Measurements from ENCODE around the gene MYOC.
"Not testable (repeated sequence)": the region's sequence is repeated elsewhere in the genome, so short reads cannot be mapped to it uniquely, and the experiment has no call there.

Gene MYOC

DNA sequence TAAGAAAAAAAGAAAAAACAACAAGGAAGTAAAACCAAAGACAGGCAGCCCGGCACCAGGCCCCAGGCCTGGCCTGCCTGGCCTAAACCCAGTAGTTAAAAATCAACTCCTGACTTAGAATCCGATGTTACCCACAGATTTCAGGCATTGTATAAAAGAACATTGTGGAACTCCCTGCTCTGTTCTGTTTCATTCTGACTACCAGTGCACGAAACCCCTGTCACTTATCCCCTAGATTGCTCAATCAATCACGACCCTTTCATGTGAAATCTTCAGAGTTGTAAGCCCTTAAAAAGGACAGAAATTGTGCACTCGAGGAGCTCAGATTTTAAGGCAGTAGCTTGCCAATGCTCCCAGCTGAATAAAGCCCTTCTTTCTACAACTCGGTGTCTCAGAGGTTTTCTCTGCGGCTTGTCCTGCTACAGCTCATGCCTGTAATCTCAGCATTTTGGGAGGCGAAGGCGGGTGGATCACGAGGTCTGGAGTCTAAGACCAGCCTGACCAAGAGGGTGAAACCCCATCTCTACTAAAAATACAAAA is 46.0 kb downstream of the MYOC start:
- no peak for DNase-seq (ENCODE audit: low read depth)

DNA sequence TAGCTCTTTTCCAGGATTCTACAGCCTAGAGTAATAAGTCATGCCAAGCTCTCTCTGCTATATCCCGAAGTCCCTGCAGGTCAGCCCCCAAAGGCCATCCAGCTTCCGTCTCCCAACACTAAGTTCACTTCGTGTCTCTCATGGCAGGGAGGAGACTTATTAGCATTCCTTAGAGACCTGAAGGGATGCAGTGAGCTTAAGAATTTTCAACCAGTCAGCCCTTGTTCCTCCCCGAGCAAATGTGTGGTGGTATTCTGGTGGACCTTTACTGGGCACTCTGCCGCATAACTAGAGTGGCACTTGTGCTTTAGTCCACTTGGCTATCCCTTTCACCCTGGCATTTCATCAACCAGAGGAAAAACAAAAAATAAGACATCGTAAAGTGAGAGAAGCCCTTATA is 49.4 kb downstream of the MYOC start:
- not testable (repeated sequence) for DNase-seq (ENCODE audit: low read depth)

DNA sequence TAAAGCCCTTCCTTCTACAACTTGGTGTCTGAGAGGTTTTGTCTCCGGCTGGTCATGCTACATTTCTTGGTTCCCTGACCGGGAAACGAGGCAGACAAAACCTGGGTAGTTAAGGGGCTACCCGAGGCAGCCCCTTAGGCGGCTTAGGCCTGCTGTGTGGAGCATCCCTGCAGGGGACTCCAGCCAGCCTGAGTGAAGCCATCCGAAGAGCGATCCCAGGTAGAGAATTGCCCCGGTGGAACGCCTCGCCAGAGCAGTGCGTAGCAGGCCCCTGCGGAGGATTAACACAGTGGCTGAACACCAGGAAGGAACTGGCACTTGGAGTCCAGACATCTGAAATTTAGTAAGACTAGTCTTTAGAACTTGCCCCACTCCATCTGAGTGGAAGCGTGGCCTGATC is 51.6 kb downstream of the MYOC start:
- no peak for DNase-seq (ENCODE audit: low read depth)

DNA sequence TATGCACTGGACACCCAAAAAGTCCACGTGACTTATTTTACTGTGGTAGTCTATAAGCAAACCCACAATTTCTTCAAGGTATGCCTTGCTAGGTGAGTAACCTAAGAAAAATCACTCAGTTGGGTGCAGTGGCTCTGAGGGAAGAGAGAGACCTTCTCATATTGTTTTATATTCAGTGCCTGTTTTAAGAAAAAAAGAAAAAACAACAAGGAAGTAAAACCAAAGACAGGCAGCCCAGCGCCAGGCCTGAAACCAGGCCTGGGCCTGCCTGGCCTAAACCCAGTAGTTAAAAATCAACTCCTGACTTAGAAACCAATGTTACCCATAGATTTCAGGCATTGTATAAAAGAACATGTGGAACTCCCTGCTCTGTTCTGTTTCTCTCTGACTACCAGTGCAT is 52.2 kb downstream of the MYOC start:
- not testable (repeated sequence) for DNase-seq (ENCODE audit: low read depth)

DNA sequence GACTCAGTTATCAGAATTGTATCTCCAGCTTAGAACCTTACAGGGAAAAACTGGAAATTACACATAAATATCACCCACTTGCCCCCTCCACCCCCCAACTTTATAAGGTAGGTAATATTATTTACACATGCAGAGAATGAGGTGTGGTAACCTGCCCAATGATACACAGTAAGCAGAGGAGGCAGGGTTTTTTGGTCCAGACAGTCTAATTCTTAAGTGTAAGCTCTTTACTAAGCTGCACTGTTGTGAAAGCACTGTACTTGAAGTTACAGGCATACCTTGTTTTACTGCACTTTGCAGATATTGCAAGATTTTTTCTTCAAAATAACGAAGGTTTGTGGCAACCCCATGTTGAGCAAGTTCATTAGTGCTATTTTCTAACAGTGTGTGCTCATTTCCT is 55.3 kb downstream of the MYOC start:
- DNase-seq (ENCODE audit: low read depth): no peak

DNA sequence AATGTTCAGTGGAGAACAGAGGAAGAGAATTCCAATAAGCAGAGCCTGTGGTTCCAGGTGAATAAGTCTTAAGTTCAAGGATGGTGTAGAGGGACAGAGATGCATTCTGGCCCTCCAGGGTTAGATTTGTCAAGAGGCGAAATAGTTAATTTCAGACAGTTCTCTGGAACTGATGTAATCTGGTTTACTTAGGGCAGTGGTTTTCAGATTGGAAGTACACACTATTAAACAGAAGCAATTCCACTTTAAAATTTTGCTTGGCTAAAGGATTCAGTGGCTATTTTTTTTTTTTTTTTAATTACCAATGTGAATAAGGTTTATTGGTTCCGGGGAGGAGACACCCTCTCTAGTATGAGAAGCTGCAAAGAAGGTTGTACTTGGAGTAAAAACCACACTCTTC is 55.8 kb downstream of the MYOC start:
- DNase-seq (ENCODE audit: low read depth): no peak

DNA sequence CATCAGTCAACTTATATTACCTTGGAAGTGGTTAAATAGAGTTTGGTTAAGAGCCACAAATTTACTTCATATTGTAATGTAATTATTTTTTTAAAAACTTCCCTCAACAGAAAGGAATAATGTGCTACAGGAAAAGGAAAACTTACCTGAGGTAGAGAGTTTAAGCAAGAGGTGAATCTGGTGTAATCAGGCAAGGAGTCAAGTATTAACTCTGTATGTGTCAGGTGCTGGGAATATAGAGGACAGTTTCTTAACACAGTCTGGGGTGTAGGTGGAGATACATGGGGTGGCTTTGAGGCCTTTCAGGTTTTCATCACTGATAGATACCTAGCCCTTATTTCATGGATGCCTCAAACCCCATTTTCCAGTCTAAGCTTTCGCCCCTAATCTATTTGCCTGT is 56.4 kb downstream of the MYOC start:
- no peak for DNase-seq (ENCODE audit: low read depth)

DNA sequence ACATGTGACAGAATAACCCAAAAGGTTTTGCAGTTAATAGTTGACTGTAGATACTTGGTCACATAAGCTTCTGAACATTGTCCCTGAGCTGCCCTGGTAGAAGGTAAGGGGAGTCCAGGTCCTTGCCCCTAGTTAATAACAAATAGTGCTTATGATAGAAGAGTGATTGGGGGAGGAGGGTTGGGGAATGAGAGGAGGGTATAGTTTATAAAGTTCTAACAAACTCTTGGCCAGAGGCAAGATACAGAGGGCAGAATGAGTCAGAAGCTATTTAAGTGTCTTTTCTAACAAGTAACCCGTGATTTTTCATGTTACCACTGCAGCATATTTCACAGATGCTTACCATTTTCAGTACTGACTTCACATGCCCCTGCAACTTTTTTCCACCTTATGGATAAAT is 57.2 kb downstream of the MYOC start:
- DNase-seq (ENCODE audit: low read depth): no peak

DNA sequence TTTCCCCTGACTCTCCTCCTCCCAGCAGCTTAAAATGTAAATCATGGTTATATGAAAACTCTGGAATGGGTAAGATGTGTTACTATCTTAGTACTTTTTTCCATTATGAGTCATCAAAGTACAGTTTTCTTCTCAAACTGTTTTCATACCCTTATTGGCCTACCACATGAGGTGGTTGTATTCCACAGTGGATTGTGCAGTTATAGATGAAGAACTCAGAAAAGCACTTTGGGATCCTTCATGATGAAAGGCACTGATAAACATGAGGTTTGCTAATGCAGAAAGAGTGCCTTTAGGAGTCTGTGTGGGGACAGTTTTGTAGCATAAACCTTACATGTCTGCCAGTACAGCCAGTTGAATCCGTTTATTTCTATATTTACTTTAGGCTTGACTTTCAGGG is 62.5 kb downstream of the MYOC start:
- no peak for DNase-seq (ENCODE audit: low read depth)

DNA sequence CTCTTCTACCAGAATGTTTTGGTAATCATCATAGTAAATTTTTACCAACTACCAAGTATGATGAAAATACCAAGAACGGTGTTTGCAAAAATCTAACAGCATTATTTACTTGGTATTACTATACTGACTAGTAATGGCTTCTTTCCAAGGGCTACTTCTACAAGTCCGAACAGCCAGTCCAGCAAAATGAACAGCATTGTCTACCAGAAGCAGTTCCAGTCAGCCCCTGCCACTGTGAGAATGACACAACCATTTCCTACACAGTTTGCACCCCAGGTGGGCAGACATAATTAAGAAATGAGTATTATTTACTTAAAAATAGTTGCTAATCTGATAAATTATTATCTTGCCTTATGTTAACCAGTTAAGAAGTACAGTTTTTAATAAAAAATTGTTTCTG is 64.3 kb downstream of the MYOC start:
- DNase-seq (ENCODE audit: low read depth): no peak

DNA sequence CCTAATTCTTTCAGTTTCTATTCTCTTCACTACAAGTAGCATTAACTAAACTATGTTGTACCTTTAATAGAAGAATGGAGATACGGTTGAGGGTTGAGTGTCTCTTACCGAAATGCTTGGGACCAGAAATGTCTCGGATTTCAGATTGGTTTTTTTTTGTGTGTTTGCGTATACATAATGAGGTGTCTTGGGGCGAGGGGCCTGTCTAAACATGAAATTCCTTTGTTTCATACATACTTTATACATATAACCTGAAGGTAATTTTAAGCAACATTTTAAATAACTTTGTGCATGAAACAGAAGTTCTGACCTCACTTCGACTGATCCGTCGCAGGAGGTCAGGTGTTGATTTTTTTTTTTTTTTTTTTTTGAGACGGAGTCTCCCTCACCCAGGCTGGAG is 66.8 kb downstream of the MYOC start:
- DNase-seq (ENCODE audit: low read depth): no peak

All from CMK (cell line).